GM23338 (cell line): ENCODE results near the gene C6orf15. TPM values are rescaled to one million over a fixed set of nuclear protein-coding genes. Genes with fewer than 3 reads are reported as not detected.

Experiments used
- ATAC-seq: fragments of 200-7000 bp; cut with Tn5 transposase; 3 replicates; pipeline ENCODE4 v1.9.1; 2020
- DNase-seq: peaks from one replicate; pipeline ENCODE4 v3.0.0-alpha.2; 2015; ENCODE audit warnings: low spot score
- H2AFZ ChIP-seq: fragments of 200-600 bp; sonication (generic); 2 replicates; pipeline ENCODE4 v1.8.0; 2016; ENCODE audit warnings: antibody characterized with exemption, mild to moderate bottlenecking, moderate library complexity
- H3F3A ChIP-seq: fragments of 200-600 bp; sonication (generic); replicated peaks from 2 replicates; pipeline ENCODE4 v1.8.0; 2017; ENCODE audit warnings: antibody characterized with exemption, mixed run types, low read depth
- H3K27ac ChIP-seq: fragments of 200-600 bp; sonication (generic); 2 replicates; pipeline ENCODE4 v1.6.1; 2016; ENCODE audit warnings: low read depth
- H3K27me3 ChIP-seq: fragments of 200-600 bp; sonication (generic); 2 replicates; pipeline ENCODE4 v1.8.0; 2016; ENCODE audit warnings: mild to moderate bottlenecking, mixed run types, moderate library complexity; ENCODE audit not compliant: insufficient read depth
- H3K36me3 ChIP-seq: fragments of 200-600 bp; sonication (generic); 2 replicates; pipeline ENCODE4 v1.8.0; 2016; ENCODE audit warnings: mild to moderate bottlenecking; ENCODE audit not compliant: insufficient read depth
- H3K4me1 ChIP-seq: fragments of 200-600 bp; sonication (generic); 2 replicates; pipeline ENCODE4 v1.8.0; 2016; ENCODE audit warnings: mild to moderate bottlenecking, moderate library complexity; ENCODE audit not compliant: insufficient read depth
- H3K4me2 ChIP-seq: fragments of 200-600 bp; sonication (generic); 2 replicates; pipeline ENCODE4 v1.7.1; 2017; ENCODE audit warnings: mixed run types
- H3K4me3 ChIP-seq: fragments of 200-600 bp; sonication (generic); 2 replicates; pipeline ENCODE4 v1.6.1; 2016; ENCODE audit warnings: mixed run types
- H3K79me2 ChIP-seq: fragments of 200-600 bp; sonication (generic); replicated peaks from 2 replicates; pipeline ENCODE4 v1.8.0; 2017; ENCODE audit warnings: mild to moderate bottlenecking; ENCODE audit not compliant: insufficient read depth
- H3K9me2 ChIP-seq: fragments of 200-600 bp; sonication (generic); 2 replicates; pipeline ENCODE4 v1.8.0; 2017; ENCODE audit not compliant: insufficient read depth
- H4K20me1 ChIP-seq: fragments of 200-600 bp; sonication (generic); replicated peaks from 2 replicates; pipeline ENCODE4 v1.8.0; 2017; ENCODE audit warnings: mild to moderate bottlenecking; ENCODE audit not compliant: insufficient read depth
- H3K27ac Mint-ChIP-seq: 2 replicates; pipeline ENCODE4 v1.8.0; 2020; ENCODE audit warnings: inconsistent platforms, mild to moderate bottlenecking, moderate library complexity, mixed read lengths
- H3K27me3 Mint-ChIP-seq: 3 replicates; pipeline ENCODE4 v1.8.0; 2022; ENCODE audit warnings: low read depth, mild to moderate bottlenecking, moderate library complexity, mixed read lengths, inconsistent platforms; ENCODE audit not compliant: insufficient read depth, poor library complexity
- H3K36me3 Mint-ChIP-seq: 3 replicates; pipeline ENCODE4 v1.8.0; 2021; ENCODE audit warnings: low read depth, mild to moderate bottlenecking, inconsistent platforms, moderate library complexity, mixed read lengths
- H3K4me1 Mint-ChIP-seq: 3 replicates; pipeline ENCODE4 v1.8.0; 2020; ENCODE audit warnings: mild to moderate bottlenecking, inconsistent platforms, mixed read lengths
- H3K4me3 Mint-ChIP-seq: 3 replicates; pipeline ENCODE4 v1.8.0; 2021; ENCODE audit warnings: moderate library complexity, mild to moderate bottlenecking, inconsistent platforms, mixed read lengths
- H3K9me3 Mint-ChIP-seq: 3 replicates; pipeline ENCODE4 v1.8.0; 2020; ENCODE audit warnings: moderate library complexity, mild to moderate bottlenecking, inconsistent platforms, mixed read lengths
- ETS1 ChIP-seq: IDR thresholded peaks from 2 replicates; pipeline ENCODE4 v1.6.1; 2016; ENCODE audit warnings: antibody characterized with exemption
- EZH2 ChIP-seq: fragments of 200-600 bp; sonication (generic); IDR thresholded peaks from one replicate; pipeline ENCODE4 v1.8.0; 2017; ENCODE audit warnings: antibody characterized with exemption, mild to moderate bottlenecking, low read depth; ENCODE audit not compliant: unreplicated experiment
- EZH2phosphoT487 ChIP-seq: fragments of 200-600 bp; sonication (generic); IDR thresholded peaks from one replicate; pipeline ENCODE4 v1.8.1; 2018; ENCODE audit warnings: antibody characterized with exemption; ENCODE audit not compliant: unreplicated experiment
- JUNB ChIP-seq: IDR thresholded peaks from one replicate; pipeline ENCODE4 v1.6.1; 2016; ENCODE audit warnings: antibody characterized with exemption; ENCODE audit not compliant: unreplicated experiment
- NANOG ChIP-seq: IDR thresholded peaks from 2 replicates; pipeline ENCODE4 v1.6.1; 2016; ENCODE audit warnings: antibody characterized with exemption, borderline replicate concordance
- REST ChIP-seq: IDR thresholded peaks from one replicate; pipeline ENCODE4 v1.6.1; 2018; ENCODE audit warnings: antibody characterized with exemption; ENCODE audit not compliant: unreplicated experiment
- STAT1 ChIP-seq: IDR thresholded peaks from one replicate; pipeline ENCODE4 v1.6.1; 2016; ENCODE audit warnings: antibody characterized with exemption; ENCODE audit not compliant: unreplicated experiment
- ZNF114 ChIP-seq: fragments of 250-450 bp; sonication (Bioruptor Pico); IDR thresholded peaks from 2 replicates; pipeline ENCODE4 v1.5.0; 2020; ENCODE audit warnings: mild to moderate bottlenecking, moderate library complexity
- ZNF331 ChIP-seq: fragments of 250-450 bp; sonication (Bioruptor Pico); IDR thresholded peaks from 2 replicates; pipeline ENCODE4 v1.5.0; 2020; ENCODE audit warnings: low read depth, mild to moderate bottlenecking, moderate library complexity
- ZNF462 ChIP-seq: fragments of 250-450 bp; sonication (Bioruptor Pico); IDR thresholded peaks from 2 replicates; pipeline ENCODE4 v1.5.0; 2020; ENCODE audit warnings: mild to moderate bottlenecking, moderate library complexity
- polyA plus RNA-seq: library from polyadenylated mRNA; unstranded; fragments of >200 nt; fragmentation: Nextera tagmentation; extraction: Ambion mirVana; gene quantifications from 2 replicates; pipeline ENCODE4 v1.2.1, GENCODE V29; 2016
- total RNA-seq: library from RNA; depleted of rRNA; stranded (reverse); fragments of >200 nt; shearing (Covaris generic); gene quantifications from 2 replicates; pipeline ENCODE4 v1.2.3, GENCODE V29; 2014

Gene C6orf15
- total and polyA plus RNA-seq, 2 experiments from 2014 or later, result not detected

GRCh38 chr6:31131595-31131994, 19.2 kb upstream of the C6orf15 start:
- Mint-ChIP-seq H3K4me3 (no peak overlapping the region), H3K36me3 (no peaks in the 10 kb centered on the region), H3K27me3 (no peaks in the 10 kb centered on the region), H3K27ac (no peak overlapping the region), H3K9me3 (no peaks in the 10 kb centered on the region; the same call in 1 of the 3 replicates), H3K4me1 (peaks cover 16% of the 10 kb centered on the region)
- no peak overlapping the region for H3K4me2 ChIP-seq
- ATAC-seq (no peak), DNase-seq (no peak)
- 0 out of 2 replicates have a peak, but pooled peaks cover 4% of the 10 kb centered on the region for H3F3A ChIP-seq
- no peaks in the 10 kb centered on the region for H4K20me1 ChIP-seq
- H3K4me1 ChIP-seq, result 0 out of 2 replicates have a peak, but pooled peaks cover 4% of the 10 kb centered on the region
- no peak overlapping the region for H3K27ac ChIP-seq
- no peaks in the 10 kb centered on the region for H3K9me2 ChIP-seq
- H3K79me2 ChIP-seq, result no peaks in the 10 kb centered on the region
- no peaks in the 10 kb centered on the region for H3K36me3 ChIP-seq
- H3K27me3 ChIP-seq, result no peaks in the 10 kb centered on the region
- TF ChIP-seq REST (no peak), ZNF114 (CRISPR knock-in tag) (no peak), EZH2phosphoT487 (no peak), ZNF331 (no peak), STAT1 (no peak)
- H2AFZ ChIP-seq, result no peak overlapping the region
- no peak overlapping the region for H3K4me3 ChIP-seq

GRCh38 chr6:31130751-31131150, 18.4 kb upstream of the C6orf15 start:
- Histone ChIP-seq H3K4me2 (no peak overlapping the region), H4K20me1 (no peaks in the 10 kb centered on the region), H3K36me3 (no peaks in the 10 kb centered on the region), H3K9me2 (no peaks in the 10 kb centered on the region), H3F3A (0 out of 2 replicates have a peak, but pooled peaks cover 4% of the 10 kb centered on the region), H3K4me1 (0 out of 2 replicates have a peak, but pooled peaks cover 4% of the 10 kb centered on the region), H3K27me3 (no peaks in the 10 kb centered on the region), H2AFZ (no peak overlapping the region), H3K27ac (no peak overlapping the region), H3K4me3 (no peak overlapping the region), H3K79me2 (no peaks in the 10 kb centered on the region)
- H3K9me3 Mint-ChIP-seq, result no peaks in the 10 kb centered on the region; the same call in 1 of the 3 replicates
- no peak overlapping the region; the same call in 2 of the 3 replicates for H3K4me3 Mint-ChIP-seq
- H3K27ac Mint-ChIP-seq, result no peak overlapping the region
- H3K27me3 Mint-ChIP-seq, result no peaks in the 10 kb centered on the region
- no peaks in the 10 kb centered on the region for H3K36me3 Mint-ChIP-seq
- ATAC-seq (no peak), DNase-seq (no peak)
- H3K4me1 Mint-ChIP-seq, result peaks cover 19% of the 10 kb centered on the region
- TF ChIP-seq ZNF114 (CRISPR knock-in tag) (no peak), ZNF331 (no peak), EZH2phosphoT487 (no peak), NANOG (no peak), EZH2 (no peak), ZNF462 (CRISPR knock-in tag) (no peak), ETS1 (no peak), JUNB (no peak), STAT1 (no peak)
